Activated CD4-positive, alpha-beta T cell treated with anti-CD3 and anti-CD28 coated beads, Interleukin-2, amount 10 ng/mL, durations not matched to agents 24 days and 14 days (primary cell): ENCODE results near the gene TCL1A. TPM values are rescaled to one million over a fixed set of nuclear protein-coding genes. Genes with fewer than 3 reads are reported as not detected.

ENCODE experiments used
- DNase-seq: peaks from one replicate; pipeline ENCODE4 v3.0.0; 2022
- H3K27ac Mint-ChIP-seq: one replicate; pipeline ENCODE4 v1.8.0; 2022; ENCODE audit warnings: mild to moderate bottlenecking, mixed read lengths
- H3K27me3 Mint-ChIP-seq: one replicate; pipeline ENCODE4 v1.8.0; 2022; ENCODE audit warnings: mixed read lengths
- H3K36me3 Mint-ChIP-seq: one replicate; pipeline ENCODE4 v1.8.0; 2022; ENCODE audit warnings: low read depth, mild to moderate bottlenecking, mixed read lengths
- H3K4me1 Mint-ChIP-seq: one replicate; pipeline ENCODE4 v1.8.0; 2021; ENCODE audit warnings: mixed read lengths
- H3K4me3 Mint-ChIP-seq: one replicate; pipeline ENCODE4 v1.8.0; 2022; ENCODE audit warnings: mild to moderate bottlenecking, moderate library complexity, mixed read lengths
- H3K9me3 Mint-ChIP-seq: one replicate; pipeline ENCODE4 v1.8.0; 2021; ENCODE audit warnings: mixed read lengths
- intact Hi-C: fragments of 100-400 bp; cut with micrococcal nuclease; formaldehyde crosslinking; loops from one replicate; pipeline ENCODE4 v1.15.1; 2023
- total RNA-seq: library from RNA; stranded (reverse); gene quantifications from 2 replicates; pipeline ENCODE4 v1.2.3, GENCODE V29; 2022

The TCL1A gene
- total RNA-seq, 1 donor from 2014 or later = not detected

DNA sequence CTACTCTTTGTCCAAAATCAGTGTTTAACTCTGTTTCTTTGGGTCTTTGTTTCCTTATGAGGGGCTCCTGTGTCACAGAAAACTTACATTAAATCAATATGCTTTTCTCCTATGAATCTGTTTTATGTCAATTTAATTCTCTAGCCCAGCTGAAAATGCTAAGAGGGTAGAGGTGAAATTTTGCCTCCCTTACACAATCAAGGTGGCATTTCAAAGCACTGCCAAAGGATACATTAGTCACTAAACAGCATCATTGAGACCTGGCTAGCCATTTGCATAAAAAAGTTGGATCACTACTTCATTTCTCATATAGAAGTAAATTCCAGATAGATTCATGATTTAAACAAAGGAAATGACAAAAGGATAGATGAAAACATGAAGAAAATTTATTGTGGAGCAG, 15.6 kb downstream of the TCL1A start:
- no peaks in the 10 kb centered on the region for H3K9me3 Mint-ChIP-seq
- H3K4me1 Mint-ChIP-seq = peaks cover 5% of the 10 kb centered on the region
- no peak overlapping the region for H3K27ac Mint-ChIP-seq
- DNase-seq = no peak
- H3K27me3 Mint-ChIP-seq = peaks cover 36% of the 10 kb centered on the region
- H3K36me3 Mint-ChIP-seq = no peaks in the 10 kb centered on the region
- H3K4me3 Mint-ChIP-seq = no peak overlapping the region
- intact Hi-C loops = no loop called here

DNA sequence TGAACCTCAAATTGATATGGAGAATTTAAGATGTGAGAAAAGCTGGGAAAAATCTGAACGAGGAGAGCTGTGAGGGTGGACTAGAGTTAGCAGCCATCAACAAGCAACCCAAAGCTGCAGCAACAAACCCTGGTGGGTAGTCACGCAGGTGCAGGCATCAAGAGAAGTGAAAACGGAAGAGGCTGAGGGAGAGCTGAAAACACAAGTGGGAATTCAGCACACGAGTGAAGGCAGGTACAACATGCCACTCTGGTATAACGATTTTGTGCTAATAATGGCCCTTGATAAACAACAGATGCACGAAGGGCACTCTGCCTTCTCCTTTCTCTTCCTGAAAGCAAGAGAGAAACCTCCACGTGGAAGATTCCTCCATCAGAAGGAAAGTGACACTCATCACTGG, 16.2 kb downstream of the TCL1A start:
- H3K27ac Mint-ChIP-seq = no peak overlapping the region
- H3K27me3 Mint-ChIP-seq = peaks cover 34% of the 10 kb centered on the region
- DNase-seq = no peak
- peaks cover 5% of the 10 kb centered on the region for H3K4me1 Mint-ChIP-seq
- H3K36me3 Mint-ChIP-seq = no peaks in the 10 kb centered on the region
- H3K9me3 Mint-ChIP-seq = no peaks in the 10 kb centered on the region
- intact Hi-C loops = no loop called here
- H3K4me3 Mint-ChIP-seq = no peak overlapping the region

DNA sequence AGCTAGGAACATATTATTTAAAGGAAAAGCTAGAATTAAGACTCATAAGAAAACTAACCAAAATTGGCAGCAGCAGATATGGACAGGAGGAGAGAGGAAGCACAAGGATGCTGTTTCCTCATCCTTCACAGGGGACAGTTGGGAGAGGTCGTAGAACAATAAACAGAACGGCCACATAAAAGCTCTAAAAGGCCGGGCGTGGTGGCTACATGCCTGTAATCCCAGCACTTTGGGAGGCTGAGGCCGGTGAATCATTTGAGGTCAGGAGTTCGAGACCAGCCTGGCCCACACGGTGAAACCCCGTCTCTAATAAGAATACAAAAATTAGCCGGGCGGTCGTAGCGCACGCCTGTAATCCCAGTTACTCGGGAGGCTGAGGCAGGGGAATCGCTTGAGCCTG, 17.2 kb downstream of the TCL1A start:
- H3K4me3 Mint-ChIP-seq = no peak overlapping the region
- H3K27ac Mint-ChIP-seq = no peak overlapping the region
- peaks cover 30% of the 10 kb centered on the region for H3K27me3 Mint-ChIP-seq
- H3K4me1 Mint-ChIP-seq = peaks cover 5% of the 10 kb centered on the region
- DNase-seq = no peak
- no peaks in the 10 kb centered on the region for H3K36me3 Mint-ChIP-seq
- intact Hi-C loops = no loop called here
- no peaks in the 10 kb centered on the region for H3K9me3 Mint-ChIP-seq

DNA sequence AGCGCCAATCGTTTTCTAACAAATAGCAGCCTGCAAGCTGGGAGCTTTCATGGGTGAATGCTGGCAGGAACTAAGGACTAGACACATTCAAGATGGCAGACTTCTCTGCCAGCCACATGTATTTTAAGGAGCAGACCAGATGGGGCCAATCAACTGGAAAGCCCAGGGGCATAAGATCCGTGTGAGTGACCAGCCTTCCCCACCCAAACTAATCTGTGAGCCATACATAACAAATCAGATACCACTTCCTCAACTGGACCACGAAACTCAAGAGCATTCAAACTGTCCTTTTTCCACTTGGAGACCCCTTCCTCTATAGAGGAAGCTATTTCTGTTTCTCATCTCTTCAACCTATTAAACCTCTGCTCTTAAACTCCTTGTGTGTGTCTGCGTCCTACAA, 18.0 kb downstream of the TCL1A start:
- no peak for DNase-seq
- Mint-ChIP-seq H3K9me3 (no peaks in the 10 kb centered on the region), H3K4me1 (peaks cover 5% of the 10 kb centered on the region), H3K27ac (no peak overlapping the region), H3K4me3 (no peak overlapping the region), H3K27me3 (peaks cover 28% of the 10 kb centered on the region), H3K36me3 (no peaks in the 10 kb centered on the region)
- intact Hi-C loops = no loop called here

DNA sequence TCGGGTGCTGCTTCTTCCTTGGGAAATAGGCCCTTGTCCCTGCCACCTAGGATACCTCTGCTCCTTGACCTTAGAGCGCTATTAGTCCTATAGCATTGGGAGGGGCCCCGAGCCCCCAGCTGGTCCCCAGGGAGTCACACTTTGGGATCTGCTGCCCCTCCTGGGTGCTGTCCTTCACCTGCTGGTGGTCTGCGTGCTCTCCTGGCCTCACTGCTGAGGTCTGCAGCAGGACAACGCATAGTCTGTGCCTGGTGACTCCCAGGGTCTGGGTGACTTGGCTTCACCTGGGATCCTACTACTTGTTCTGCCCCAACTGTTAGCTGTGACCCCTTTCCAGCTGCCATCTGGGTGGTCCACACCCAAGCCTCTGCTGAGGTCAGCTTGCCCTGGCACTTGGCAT, 18.9 kb downstream of the TCL1A start:
- no peaks in the 10 kb centered on the region for H3K36me3 Mint-ChIP-seq
- no peak overlapping the region for H3K4me3 Mint-ChIP-seq
- intact Hi-C loops = no loop called here
- DNase-seq = no peak
- H3K27ac Mint-ChIP-seq = no peak overlapping the region
- peaks cover 5% of the 10 kb centered on the region for H3K4me1 Mint-ChIP-seq
- peaks cover 22% of the 10 kb centered on the region for H3K27me3 Mint-ChIP-seq
- no peaks in the 10 kb centered on the region for H3K9me3 Mint-ChIP-seq

DNA sequence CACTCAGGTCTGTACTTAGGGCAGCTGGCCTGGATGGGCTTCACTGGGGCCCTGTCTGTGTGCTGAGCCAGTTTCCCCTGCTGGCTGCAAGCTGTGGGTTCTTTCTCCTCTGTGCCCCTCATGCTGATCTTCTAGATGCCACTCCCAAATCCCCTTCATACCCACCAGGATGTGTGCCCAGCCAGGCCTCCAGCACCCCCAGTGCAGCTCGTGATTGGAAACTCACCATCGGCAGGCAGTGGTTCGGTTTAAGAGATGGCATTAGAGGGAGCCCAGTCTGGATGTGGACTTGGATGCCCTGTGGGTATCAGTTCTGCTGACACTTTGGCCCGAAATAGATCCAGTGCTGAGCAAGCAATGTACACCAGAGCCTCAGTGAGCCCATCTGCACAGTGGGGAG, 21.8 kb downstream of the TCL1A start:
- no peak overlapping the region for H3K4me3 Mint-ChIP-seq
- H3K27ac Mint-ChIP-seq = no peak overlapping the region
- H3K4me1 Mint-ChIP-seq = no peaks in the 10 kb centered on the region
- H3K9me3 Mint-ChIP-seq = no peaks in the 10 kb centered on the region
- no peaks in the 10 kb centered on the region for H3K36me3 Mint-ChIP-seq
- no peak for DNase-seq
- intact Hi-C loops = no loop called here
- H3K27me3 Mint-ChIP-seq = peaks cover 2% of the 10 kb centered on the region

DNA sequence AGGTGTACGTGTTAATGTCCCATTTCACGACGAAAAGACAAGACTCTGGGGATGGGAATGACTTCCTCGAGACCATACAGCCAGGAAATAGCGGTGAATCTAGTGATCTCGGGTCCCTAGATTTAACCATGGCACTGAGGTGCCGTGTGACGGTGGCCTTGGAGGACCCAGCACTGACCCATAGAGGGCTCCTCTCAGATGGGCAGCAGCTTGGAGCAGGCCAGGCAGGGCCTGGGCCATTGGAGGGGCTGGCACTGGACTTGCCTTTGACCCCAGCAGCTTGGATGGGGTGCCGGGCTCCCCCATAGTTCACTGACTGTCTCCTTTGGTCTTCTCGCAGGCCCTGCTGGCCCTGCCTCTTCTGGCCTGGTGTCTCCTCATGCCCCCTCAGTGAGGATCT, 22.3 kb downstream of the TCL1A start:
- Mint-ChIP-seq H3K27ac (no peak overlapping the region), H3K36me3 (no peaks in the 10 kb centered on the region), H3K27me3 (peaks cover 2% of the 10 kb centered on the region), H3K4me1 (no peaks in the 10 kb centered on the region), H3K9me3 (no peaks in the 10 kb centered on the region), H3K4me3 (no peak overlapping the region)
- intact Hi-C loops = no loop called here
- no peak for DNase-seq

DNA sequence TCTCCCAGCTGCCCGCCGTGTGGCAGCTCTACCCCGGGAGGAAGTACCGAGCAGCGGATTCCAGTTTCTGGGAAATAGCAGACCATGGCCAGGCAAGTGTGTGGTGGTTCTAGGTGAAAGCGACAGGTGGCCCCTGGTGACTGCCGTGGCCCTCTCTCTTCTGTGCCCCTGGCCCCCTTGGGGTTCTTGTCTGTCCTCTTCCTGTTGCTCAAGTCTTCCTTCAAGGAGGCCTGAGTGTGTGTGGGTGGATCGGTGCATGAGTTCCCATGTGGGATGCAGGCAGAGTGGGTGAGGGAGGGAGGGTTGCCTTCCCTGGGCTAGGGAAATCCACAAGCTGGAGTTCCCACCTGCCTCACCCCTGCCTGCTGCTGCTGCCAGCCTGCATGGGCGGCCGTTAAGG, 23.1 kb downstream of the TCL1A start:
- Mint-ChIP-seq H3K9me3 (no peaks in the 10 kb centered on the region), H3K4me3 (no peak overlapping the region), H3K36me3 (no peaks in the 10 kb centered on the region), H3K27ac (no peak overlapping the region), H3K27me3 (no peaks in the 10 kb centered on the region), H3K4me1 (no peaks in the 10 kb centered on the region)
- intact Hi-C loops = no loop called here
- no peak for DNase-seq

DNA sequence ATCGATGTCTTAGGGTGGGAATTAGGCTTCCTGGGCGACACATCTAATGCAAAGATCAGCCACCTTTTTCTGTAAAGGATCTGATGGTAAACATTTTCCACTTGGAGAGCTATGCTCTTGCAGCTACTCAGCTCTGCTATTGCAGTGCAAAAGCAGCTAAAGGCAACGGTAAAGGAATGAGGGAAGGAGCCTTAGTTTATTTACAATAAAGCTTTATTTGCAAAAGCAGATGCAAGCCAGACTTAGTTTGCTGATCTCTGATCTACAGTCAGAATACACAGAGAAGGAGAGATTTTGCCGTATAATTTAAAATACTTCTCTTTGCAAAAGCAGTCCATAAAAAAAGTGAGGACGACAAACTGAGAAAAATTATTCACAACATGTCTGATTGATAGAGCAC, 24.5 kb downstream of the TCL1A start:
- intact Hi-C loops = no loop called here
- H3K4me1 Mint-ChIP-seq = no peaks in the 10 kb centered on the region
- DNase-seq = no peak
- H3K27me3 Mint-ChIP-seq = no peaks in the 10 kb centered on the region
- H3K27ac Mint-ChIP-seq = no peak overlapping the region
- no peaks in the 10 kb centered on the region for H3K36me3 Mint-ChIP-seq
- no peak overlapping the region for H3K4me3 Mint-ChIP-seq
- no peaks in the 10 kb centered on the region for H3K9me3 Mint-ChIP-seq

DNA sequence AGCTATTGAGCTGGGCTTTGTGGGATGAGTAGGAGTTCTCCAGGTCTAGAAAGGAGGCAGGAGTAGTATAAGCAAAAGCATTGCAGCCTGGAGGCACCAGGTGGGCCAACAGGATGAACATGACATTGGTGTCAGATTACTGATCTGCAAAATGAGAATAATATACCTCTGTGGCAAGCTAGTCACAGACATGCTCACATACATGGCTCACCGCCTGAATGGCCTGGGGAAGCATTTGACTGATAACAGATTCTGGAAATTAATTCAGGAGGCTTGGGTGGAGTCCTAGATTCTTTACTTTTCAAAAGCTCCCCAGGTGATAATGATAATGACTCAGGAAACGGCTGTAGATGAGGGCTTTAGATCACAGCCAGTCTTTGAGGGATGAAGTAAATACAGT, 27.0 kb downstream of the TCL1A start:
- H3K27ac Mint-ChIP-seq = no peak overlapping the region
- DNase-seq = no peak
- no peaks in the 10 kb centered on the region for H3K36me3 Mint-ChIP-seq
- H3K4me1 Mint-ChIP-seq = no peaks in the 10 kb centered on the region
- no peaks in the 10 kb centered on the region for H3K9me3 Mint-ChIP-seq
- intact Hi-C loops = no loop called here
- peaks cover 7% of the 10 kb centered on the region for H3K27me3 Mint-ChIP-seq
- no peak overlapping the region for H3K4me3 Mint-ChIP-seq

DNA sequence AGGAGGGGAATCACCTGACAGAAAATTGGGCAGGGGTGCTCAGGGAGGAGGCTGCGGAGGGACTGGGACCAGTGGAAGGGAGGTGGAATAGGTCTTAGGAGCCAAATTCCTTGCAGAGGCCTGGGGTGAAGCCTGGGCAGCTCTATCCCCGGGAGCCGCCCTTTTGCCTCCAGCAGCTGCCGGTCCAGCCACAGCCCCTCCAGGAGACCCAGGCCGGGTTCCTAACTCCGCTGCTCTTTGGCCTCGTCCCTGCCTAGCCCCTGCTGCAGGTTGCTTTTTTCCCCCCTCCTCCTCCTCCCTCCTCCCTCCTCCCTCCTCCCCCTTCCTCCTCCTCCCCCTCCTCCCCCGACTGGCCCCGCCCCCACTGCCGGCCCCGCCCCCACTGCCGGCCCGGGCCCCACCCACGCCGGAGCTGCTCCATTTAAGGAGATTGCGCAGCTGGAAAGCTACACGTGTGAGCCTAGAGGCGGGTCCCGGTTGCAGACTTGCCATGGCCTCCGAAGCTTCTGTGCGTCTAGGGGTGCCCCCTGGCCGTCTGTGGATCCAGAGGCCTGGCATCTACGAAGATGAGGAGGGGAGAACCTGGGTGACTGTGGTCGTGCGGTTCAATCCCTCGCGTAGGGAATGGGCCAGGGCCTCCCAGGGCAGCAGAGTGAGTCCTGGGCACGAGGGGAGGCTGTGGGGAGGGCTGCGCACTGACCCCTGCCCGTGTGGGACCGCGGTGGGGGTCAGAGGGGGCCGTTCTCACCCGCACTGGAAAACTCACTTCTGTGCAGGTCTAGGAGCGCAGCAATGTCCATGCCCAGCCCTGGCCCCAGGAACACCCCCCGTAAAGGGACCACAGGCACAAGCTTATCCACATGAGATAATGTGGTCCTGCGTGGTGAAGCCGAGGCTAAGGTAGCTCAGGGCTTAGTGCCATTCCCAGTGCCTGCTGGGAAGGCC, 27.7 kb downstream of the TCL1A start, which contains the start of gene TCL1B:
Gene TCL1B (plus strand): TSS at position 449 of the 945 bp plus-strand sequence. CDS start 42 bp downstream, at position 491.
- Mint-ChIP-seq H3K9me3 (no peaks in the 10 kb centered on the region), H3K4me1 (no peaks in the 10 kb centered on the region), H3K27ac (no peak within 1 kb of the TSS), H3K27me3 (peaks cover 7% of the 10 kb centered on the region), H3K4me3 (no peak within 1 kb of the TSS), H3K36me3 (no peaks in the 10 kb centered on the region)
- no peak for DNase-seq
- intact Hi-C loops = loop anchor here (2.0 kb wide), 1 partner anchor 125 kb away; no protein-coding TSS in a partner anchor

DNA sequence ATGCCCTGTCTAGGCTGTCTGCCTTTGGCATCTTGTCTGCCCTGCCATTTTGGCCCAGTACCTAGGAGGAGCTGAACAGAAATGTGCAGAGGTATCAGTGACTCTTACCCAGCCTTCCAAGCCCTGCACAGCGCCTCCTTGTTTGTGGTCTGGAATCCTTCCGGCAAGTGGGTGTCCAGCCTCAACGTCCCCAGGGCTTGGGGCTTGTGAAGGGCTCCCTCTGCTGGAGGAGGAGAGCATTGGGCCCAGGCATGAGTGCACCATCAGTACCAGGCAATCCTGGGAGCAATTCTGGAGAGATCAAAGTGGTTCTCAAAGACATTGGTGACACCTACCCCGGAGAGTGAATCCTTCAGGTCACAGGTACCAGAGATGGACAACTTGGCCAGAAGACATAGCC, 30.1 kb downstream of the TCL1A start:
- Mint-ChIP-seq H3K36me3 (no peaks in the 10 kb centered on the region), H3K4me1 (no peaks in the 10 kb centered on the region), H3K4me3 (no peak overlapping the region), H3K27me3 (peaks cover 10% of the 10 kb centered on the region), H3K9me3 (no peaks in the 10 kb centered on the region), H3K27ac (no peak overlapping the region)
- intact Hi-C loops = loop anchor here (2.0 kb wide), 1 partner anchor 123 kb away; no protein-coding TSS in a partner anchor
- DNase-seq = peak; percentile 76

DNA sequence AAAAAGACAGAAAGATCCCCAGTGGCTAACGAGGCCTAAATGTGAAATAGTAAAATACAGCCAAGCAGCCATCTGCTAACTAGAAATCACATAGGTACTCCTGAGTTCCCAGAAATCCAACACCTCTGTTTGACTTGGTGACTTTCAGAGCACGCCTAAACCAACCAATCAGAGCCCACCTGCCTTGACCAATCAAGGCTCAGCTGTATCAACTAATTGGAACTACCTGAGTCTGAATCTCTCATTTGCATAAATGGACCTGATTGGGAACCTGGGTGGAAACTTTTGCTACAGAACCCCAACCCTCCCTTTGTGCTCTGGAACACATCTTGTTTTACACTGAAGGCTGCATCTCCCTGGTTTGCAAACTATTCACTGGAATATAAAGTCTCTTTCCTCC, 32.8 kb downstream of the TCL1A start:
- H3K4me1 Mint-ChIP-seq = no peaks in the 10 kb centered on the region
- DNase-seq = no peak
- H3K4me3 Mint-ChIP-seq = no peak overlapping the region
- no peaks in the 10 kb centered on the region for H3K9me3 Mint-ChIP-seq
- no peak overlapping the region for H3K27ac Mint-ChIP-seq
- intact Hi-C loops = no loop called here
- H3K27me3 Mint-ChIP-seq = peaks cover 11% of the 10 kb centered on the region
- no peaks in the 10 kb centered on the region for H3K36me3 Mint-ChIP-seq

DNA sequence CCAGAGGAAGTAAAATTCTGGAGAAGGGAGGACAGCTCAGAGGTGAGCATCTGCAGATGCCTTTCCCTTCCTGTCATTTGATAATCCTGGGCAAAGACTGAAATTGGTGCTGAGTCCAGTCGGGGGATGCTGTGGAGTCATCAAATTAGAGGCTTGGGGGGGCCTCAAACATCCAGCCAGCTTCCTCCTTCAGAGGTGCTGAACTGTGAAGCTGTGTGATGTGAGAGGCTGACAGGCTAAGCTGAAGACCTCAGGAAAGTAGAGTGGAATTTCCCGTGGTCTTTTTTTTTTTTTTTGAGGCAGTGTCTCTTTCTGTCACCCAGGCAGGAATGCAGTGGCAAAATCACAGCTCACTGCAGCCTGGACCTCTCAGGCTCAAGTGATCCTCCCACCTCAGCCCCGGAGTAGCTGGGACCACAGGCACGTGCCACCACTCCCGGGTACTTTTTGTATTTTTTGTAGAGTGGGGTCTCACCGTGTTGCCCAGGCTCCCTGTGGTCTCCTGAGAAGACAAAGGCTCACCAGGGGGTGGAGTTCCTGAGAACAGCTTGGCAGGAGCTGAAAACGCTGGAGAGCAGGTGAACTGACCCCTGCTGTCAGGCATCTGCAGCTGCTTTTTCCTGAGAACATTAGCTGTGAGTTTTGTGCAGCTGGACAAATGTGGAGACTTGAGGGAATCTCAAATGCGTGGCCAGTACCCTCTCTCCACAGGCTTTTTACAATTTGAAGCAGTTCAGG, 33.8 kb downstream of the TCL1A start:
- Mint-ChIP-seq H3K27me3 (peaks cover 11% of the 10 kb centered on the region), H3K36me3 (no peaks in the 10 kb centered on the region), H3K27ac (no peak overlapping the region), H3K9me3 (no peaks in the 10 kb centered on the region), H3K4me1 (no peaks in the 10 kb centered on the region), H3K4me3 (no peak overlapping the region)
- intact Hi-C loops = no loop called here
- no peak for DNase-seq
